Activated naive CD4-positive, alpha-beta T cell (primary cell): ENCODE results near the gene PIP5KL1.
"Not testable (repeated sequence)": the region's sequence is repeated elsewhere in the genome, so short reads cannot be mapped to it uniquely, and the experiment has no call there.

Experiments
- DNase-seq, 4 experiments: peaks; one replicate each; lab custom pipeline; 2025; lab: John Stamatoyannopoulos, UW

PIP5KL1 gene

GRCh38 chr9:127887792-127888191, 42.8 kb downstream of the PIP5KL1 start:
- DNase-seq = no peak

GRCh38 chr9:127886401-127886972, 44.1 kb downstream of the PIP5KL1 start:
- no peak for DNase-seq

- no peak for DNase-seq
Measured at GRCh38 chr9:127885508-127886281, 44.9 kb downstream of the PIP5KL1 start.

GRCh38 chr9:127884976-127885490, 45.5 kb downstream of the PIP5KL1 start:
- no peak for DNase-seq

- DNase-seq = no peak
Measured at GRCh38 chr9:127884427-127884911, 46.1 kb downstream of the PIP5KL1 start.

GRCh38 chr9:127883959-127884358, 46.6 kb downstream of the PIP5KL1 start:
- DNase-seq = no peak

- not testable (repeated sequence) for DNase-seq
Measured at GRCh38 chr9:127881715-127882114, 48.9 kb downstream of the PIP5KL1 start.

GRCh38 chr9:127880143-127880542, 50.4 kb downstream of the PIP5KL1 start:
- DNase-seq = no peak

GRCh38 chr9:127878652-127879390, 51.8 kb downstream of the PIP5KL1 start:
- no peak for DNase-seq

- DNase-seq = no peak
Measured at GRCh38 chr9:127878001-127878651, 52.5 kb downstream of the PIP5KL1 start.

- DNase-seq = no peak
Measured at GRCh38 chr9:127877566-127877998, 53.0 kb downstream of the PIP5KL1 start, which contains the start of gene AK1. Gene AK1, minus strand, starts transcription at chr9:127877675. Its CDS starts 3,058 bp downstream, at chr9:127874617.

- DNase-seq = no peak
Measured at GRCh38 chr9:127876764-127877562, 53.6 kb downstream of the PIP5KL1 start.

- no peak for DNase-seq
Measured at GRCh38 chr9:127876026-127876763, 54.4 kb downstream of the PIP5KL1 start.

- no peak for DNase-seq
Measured at GRCh38 chr9:127875306-127875966, 55.1 kb downstream of the PIP5KL1 start.

- no peak for DNase-seq
Measured at GRCh38 chr9:127874301-127875221, 56.0 kb downstream of the PIP5KL1 start.

- DNase-seq = no peak
Measured at GRCh38 chr9:127873886-127874285, 56.7 kb downstream of the PIP5KL1 start.

- no peak for DNase-seq
Measured at GRCh38 chr9:127873223-127873691, 57.3 kb downstream of the PIP5KL1 start.
